Measurements from ENCODE around the gene FRAT1. TPM values are rescaled to one million over a fixed set of nuclear protein-coding genes. Genes with fewer than 3 reads are reported as not detected.
A peak's percentile ranks its signal among the peaks of the same experiment; 100 is the strongest.

The FRAT1 gene
- total RNA-seq, 2 donors from 2014 or later: 24.4 to 26.5 TPM

DNA sequence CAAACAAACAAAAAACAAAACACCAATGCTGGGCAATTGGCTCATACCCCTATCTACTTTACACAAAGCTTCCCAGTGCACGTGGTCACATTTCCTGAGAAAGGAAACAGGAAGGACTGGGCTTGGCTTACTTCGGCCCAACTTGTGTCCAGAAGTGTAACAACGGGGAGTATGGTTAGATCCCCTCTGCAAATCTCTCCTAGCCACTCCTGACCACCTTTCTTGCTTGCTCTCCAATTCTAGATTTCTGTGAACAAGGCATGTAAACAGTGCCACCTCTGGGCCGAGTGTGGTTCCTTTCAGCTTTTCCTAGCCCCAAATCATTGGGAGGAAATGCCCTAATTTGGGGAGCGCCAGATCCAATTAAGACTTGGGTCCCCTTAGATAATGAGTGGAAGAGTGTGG, 36.5 kb downstream of the FRAT1 start:
- no peaks in the 10 kb centered on the region for H3K27me3 Mint-ChIP-seq
- H3K4me1 Mint-ChIP-seq: peaks cover 7% of the 10 kb centered on the region
- no peaks in the 10 kb centered on the region for H3K9me3 ChIP-seq (ENCODE audit: control insufficient read depth, low read length, poor library complexity, severe bottlenecking)
- no peaks in the 10 kb centered on the region for H3K36me3 Mint-ChIP-seq (ENCODE audit: low read depth)
- H3K27ac Mint-ChIP-seq: peak overlapping the region; percentile 59
- peak; percentile 6 for ATAC-seq
- H3K4me3 Mint-ChIP-seq: peak overlapping the region; percentile 73
- no peak for DNase-seq

DNA sequence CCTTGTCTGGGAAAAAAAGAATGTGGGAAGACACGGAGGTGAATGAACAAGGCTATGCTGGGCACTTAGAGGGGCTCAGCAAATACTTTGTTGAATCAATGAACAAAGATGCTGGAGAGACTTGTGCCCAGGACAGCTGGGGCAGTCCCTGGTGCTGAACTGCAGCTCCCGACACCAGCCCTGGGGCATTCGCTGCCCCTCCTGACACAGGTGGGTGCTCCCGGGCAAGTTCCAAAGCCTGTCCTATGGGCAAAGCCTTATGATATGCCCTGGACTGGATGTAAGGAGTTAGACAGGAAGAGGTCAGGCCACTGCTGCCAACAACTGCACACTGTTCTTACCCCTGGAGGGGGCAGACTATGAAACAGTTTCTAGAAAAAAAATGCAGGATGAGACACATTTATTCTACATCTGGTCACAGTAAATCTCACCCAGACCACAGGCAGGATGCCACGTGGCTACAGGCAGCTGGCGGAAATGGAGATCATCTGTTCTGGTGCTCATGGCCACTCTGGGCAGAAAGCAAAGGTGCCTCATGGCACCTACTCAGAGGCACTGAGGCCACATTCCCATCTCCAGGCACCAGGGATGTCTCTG, 37.3 kb downstream of the FRAT1 start:
- Mint-ChIP-seq H3K4me3 (peak overlapping the region; percentile 12), H3K27me3 (no peaks in the 10 kb centered on the region), H3K27ac (no peak overlapping the region), H3K36me3 (ENCODE audit: low read depth) (no peaks in the 10 kb centered on the region), H3K4me1 (peaks cover 7% of the 10 kb centered on the region)
- H3K9me3 ChIP-seq (ENCODE audit: control insufficient read depth, low read length, poor library complexity, severe bottlenecking): no peaks in the 10 kb centered on the region
- ATAC-seq: no peak
- no peak for DNase-seq

DNA sequence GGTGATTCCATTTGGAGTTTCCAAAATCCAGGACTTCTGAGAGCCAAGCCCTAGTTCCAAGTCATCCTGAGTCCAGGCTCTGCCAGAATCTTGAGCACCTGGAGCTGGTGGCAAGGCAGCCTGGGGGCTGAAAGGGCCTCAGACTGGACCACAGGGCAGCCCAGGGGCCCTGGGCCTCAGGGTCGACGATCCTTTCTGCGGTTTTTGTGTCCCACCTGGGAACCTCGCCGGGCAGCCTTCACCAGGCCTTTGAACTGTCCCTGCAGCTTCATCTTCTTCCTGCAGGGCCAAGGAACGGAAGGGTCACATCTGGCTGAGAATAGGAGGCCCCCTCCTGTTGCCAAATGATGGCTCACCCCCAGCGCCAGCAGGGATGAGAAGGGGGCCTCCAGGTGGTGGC, 37.8 kb downstream of the FRAT1 start:
- Mint-ChIP-seq H3K27me3 (no peaks in the 10 kb centered on the region), H3K4me1 (peaks cover 7% of the 10 kb centered on the region), H3K36me3 (ENCODE audit: low read depth) (no peaks in the 10 kb centered on the region), H3K27ac (no peak overlapping the region), H3K4me3 (no peak overlapping the region)
- H3K9me3 ChIP-seq (ENCODE audit: control insufficient read depth, low read length, poor library complexity, severe bottlenecking): no peaks in the 10 kb centered on the region
- ATAC-seq (no peak), DNase-seq (no peak)

DNA sequence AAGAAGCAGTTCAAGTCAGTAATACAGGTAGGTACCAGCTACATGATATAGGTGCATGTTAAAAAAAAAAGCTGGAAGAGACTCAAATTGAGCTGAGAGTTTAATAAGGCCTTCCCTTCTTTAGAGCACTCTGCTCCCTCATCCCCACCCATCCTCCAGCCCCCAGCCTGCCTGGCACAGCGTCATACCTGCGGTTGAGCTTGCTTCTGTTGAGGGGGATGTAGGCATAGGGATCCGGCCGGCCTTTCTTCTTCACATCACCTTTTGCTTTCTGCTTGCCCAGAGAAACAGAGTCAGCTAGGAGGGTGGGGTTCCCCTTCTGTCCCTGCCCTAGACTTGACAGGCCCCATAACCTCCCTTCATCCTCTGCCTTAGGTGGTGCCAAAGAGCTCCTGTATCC, 39.3 kb downstream of the FRAT1 start:
- Mint-ChIP-seq H3K4me1 (peaks cover 7% of the 10 kb centered on the region), H3K36me3 (ENCODE audit: low read depth) (peaks cover under 1% of the 10 kb centered on the region), H3K27me3 (no peaks in the 10 kb centered on the region), H3K27ac (peak overlapping the region; percentile 74), H3K4me3 (no peak overlapping the region)
- DNase-seq (no peak), ATAC-seq (no peak)
- H3K9me3 ChIP-seq (ENCODE audit: control insufficient read depth, low read length, poor library complexity, severe bottlenecking): no peaks in the 10 kb centered on the region

DNA sequence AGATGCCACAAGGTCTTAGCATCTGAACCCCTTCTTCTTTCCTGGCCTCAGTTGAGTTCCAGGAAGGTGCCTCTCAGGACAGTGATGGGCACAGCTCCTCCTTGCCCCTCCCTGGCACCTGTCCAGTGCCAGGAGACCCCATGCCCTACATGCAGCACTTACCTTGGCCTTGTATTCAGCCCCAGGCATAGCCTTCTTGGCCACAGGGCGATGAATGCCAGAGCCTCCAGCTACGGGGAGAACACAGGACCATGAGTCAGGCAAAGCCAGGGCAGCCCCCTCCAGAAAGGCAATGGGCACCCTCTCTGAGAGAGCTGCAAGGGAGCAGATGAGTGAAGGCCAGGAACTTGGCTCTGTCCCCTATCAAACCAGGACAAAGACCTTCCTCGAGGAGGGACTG, 39.7 kb downstream of the FRAT1 start:
- peak overlapping the region; percentile 74 for H3K27ac Mint-ChIP-seq
- peaks cover 5% of the 10 kb centered on the region for H3K36me3 Mint-ChIP-seq (ENCODE audit: low read depth)
- no peaks in the 10 kb centered on the region for H3K9me3 ChIP-seq (ENCODE audit: control insufficient read depth, low read length, poor library complexity, severe bottlenecking)
- peaks cover 7% of the 10 kb centered on the region for H3K4me1 Mint-ChIP-seq
- ATAC-seq: no peak
- no peak overlapping the region for H3K4me3 Mint-ChIP-seq
- DNase-seq: no peak
- H3K27me3 Mint-ChIP-seq: no peaks in the 10 kb centered on the region

DNA sequence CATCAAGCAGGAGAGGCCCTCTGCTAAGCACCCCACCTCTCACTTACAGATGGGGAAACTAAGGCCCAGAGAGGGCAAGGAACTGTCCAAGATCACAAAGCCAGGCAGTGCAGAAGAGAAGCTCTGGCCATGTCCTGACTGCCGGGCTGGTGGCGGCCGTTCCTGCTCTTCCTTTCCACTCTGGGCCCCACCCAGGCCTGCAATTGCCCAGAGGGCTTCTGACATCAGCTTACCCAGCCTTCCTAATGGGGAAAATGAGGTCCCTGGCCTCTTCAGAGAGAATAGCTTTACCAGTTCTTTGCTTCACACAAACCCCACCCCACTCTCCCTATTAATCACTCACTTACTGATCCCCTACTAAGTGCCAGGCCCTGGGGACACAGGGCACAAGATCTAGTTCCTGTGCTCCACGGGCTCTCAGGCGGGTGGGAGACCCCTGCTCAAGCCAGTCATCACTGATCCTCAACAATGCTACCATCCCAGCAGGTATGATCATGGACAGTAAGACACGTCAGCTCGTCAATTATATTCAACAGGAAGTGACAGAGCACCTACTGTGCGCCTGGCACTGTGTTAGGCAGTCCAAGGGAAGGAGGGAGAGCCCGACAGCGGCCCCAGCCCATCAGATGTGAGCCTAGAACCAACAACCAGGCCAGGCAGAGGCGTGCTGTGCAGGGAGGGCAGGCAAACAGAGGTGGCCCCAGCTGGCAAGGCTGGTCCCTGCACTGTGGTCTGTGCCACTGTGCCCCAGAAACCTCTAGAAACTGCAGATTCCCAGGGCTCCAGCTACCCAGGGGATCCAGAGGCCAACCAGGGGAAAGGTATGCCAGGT, 41.9 kb downstream of the FRAT1 start:
- ATAC-seq: no peak
- Mint-ChIP-seq H3K4me1 (peaks cover 6% of the 10 kb centered on the region), H3K27me3 (no peaks in the 10 kb centered on the region), H3K4me3 (peak overlapping the region; percentile 50), H3K27ac (peak overlapping the region; percentile 56), H3K36me3 (ENCODE audit: low read depth) (peaks cover 15% of the 10 kb centered on the region)
- H3K9me3 ChIP-seq (ENCODE audit: control insufficient read depth, low read length, poor library complexity, severe bottlenecking): no peaks in the 10 kb centered on the region
- DNase-seq: no peak

DNA sequence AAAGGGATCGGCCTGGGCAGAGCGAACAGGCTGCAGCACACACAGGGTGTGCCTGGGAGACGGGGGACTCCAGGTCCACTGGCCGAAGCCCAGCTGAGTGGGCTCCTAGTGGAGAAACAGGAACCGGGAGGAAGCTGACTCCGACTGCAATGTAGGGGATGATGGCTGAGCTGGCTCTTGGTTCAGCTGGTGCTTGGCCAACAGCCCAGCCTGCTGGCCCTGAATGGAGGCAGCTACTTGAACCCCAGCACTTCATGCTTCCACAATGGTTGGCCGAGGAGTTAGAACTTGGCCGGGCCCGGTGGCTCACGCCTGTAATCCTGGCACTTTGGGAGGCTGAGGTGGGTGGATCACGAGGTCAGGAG, 42.4 kb downstream of the FRAT1 start:
- peaks cover 15% of the 10 kb centered on the region for H3K36me3 Mint-ChIP-seq (ENCODE audit: low read depth)
- H3K4me1 Mint-ChIP-seq: peaks cover 9% of the 10 kb centered on the region
- no peaks in the 10 kb centered on the region for H3K27me3 Mint-ChIP-seq
- H3K27ac Mint-ChIP-seq: peak overlapping the region; percentile 56
- ATAC-seq: no peak
- no peak for DNase-seq
- H3K9me3 ChIP-seq (ENCODE audit: control insufficient read depth, low read length, poor library complexity, severe bottlenecking): no peaks in the 10 kb centered on the region
- H3K4me3 Mint-ChIP-seq: no peak overlapping the region

DNA sequence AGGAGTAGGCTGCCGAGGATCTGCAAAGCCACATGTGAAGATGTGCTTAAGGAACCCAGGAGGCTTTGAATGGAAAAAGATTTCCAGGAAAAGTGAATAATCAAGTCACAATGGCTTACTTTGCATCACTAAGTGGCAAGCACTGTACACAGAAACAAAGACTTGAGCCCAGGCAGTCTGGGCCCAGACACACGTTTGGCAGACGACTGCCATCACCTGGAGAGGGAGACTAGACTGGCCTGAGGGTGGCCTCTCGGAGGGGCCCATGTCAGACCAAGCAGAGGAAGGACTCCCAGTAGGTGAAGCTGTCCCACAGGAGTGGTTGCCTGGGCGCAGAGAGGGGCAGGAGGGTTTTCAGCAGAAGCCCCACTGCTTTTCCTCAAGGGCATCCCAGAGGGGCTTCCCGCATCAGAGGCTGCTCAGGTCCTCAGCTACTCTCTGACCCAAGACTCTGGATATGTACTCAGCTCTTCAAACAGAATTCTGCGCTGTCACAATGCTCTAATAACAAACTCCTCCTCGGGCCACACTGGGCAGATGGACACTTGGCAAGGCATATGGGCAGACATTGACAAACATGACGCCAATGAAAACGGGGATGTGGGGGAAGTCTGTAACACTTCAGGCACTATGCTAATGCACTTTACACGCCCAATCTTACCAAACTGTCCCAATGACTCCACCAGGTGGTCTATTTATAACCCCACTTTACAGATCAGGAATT, 43.4 kb downstream of the FRAT1 start:
- peak overlapping the region; percentile 36 for H3K4me3 Mint-ChIP-seq
- DNase-seq (no peak), ATAC-seq (no peak)
- no peaks in the 10 kb centered on the region for H3K9me3 ChIP-seq (ENCODE audit: control insufficient read depth, low read length, poor library complexity, severe bottlenecking)
- peaks cover 9% of the 10 kb centered on the region for H3K4me1 Mint-ChIP-seq
- H3K27ac Mint-ChIP-seq: peak overlapping the region; percentile 83
- no peaks in the 10 kb centered on the region for H3K27me3 Mint-ChIP-seq
- H3K36me3 Mint-ChIP-seq (ENCODE audit: low read depth): peaks cover 15% of the 10 kb centered on the region

DNA sequence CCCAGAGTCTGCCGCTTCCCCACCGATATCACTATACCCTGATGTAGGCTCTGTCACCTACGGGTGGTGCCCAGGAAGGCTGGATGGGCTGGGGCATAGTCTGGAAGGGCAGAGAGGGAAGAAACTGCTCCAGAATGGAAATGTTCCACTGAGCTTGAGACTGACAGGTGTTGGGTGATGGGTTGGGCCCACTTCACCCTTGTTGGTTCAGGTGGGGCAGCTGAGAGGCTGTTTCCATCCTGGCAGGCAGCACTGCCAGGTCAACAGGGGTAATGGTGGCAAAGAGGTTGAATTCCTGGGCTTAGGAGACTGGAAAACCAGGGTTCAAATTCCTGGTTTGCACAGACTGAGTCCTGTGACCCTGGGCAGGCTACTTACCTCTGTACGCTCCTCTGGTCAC, 44.0 kb downstream of the FRAT1 start:
- no peak for DNase-seq
- Mint-ChIP-seq H3K27ac (peak overlapping the region; percentile 83), H3K27me3 (no peaks in the 10 kb centered on the region), H3K4me3 (peak overlapping the region; percentile 36), H3K4me1 (peaks cover 9% of the 10 kb centered on the region), H3K36me3 (ENCODE audit: low read depth) (peaks cover 15% of the 10 kb centered on the region)
- no peaks in the 10 kb centered on the region for H3K9me3 ChIP-seq (ENCODE audit: control insufficient read depth, low read length, poor library complexity, severe bottlenecking)
- no peak for ATAC-seq

DNA sequence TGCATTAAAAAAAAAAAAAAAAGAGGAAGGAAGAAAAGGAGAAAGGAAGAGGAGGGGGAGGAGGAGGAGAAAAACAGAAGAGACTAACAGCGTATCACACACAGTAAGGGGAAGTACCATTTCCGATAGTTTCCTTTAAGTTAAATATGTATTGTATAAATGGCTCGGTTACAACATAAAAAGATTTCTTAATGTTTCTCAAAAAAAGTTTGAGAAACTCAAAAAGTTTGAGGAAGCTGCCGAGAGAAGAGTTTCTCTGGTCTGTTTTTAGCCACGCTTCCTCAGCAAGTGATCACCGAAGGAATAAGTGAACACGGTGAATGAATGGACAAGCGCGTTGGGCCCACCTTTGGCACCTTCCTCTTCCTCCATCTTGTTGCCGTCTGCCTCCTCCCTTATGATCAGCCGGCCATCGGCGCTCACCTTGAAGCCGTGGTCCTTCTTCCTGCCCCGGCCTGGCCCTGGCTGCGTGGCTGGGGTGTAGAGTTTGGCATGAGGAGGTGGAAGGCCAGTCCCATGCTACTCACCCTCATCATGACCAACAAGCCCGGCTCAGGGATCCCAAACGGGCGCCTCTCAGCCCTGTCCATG, 46.8 kb downstream of the FRAT1 start:
- peaks cover 19% of the 10 kb centered on the region for H3K36me3 Mint-ChIP-seq (ENCODE audit: low read depth)
- ATAC-seq: no peak

DNA sequence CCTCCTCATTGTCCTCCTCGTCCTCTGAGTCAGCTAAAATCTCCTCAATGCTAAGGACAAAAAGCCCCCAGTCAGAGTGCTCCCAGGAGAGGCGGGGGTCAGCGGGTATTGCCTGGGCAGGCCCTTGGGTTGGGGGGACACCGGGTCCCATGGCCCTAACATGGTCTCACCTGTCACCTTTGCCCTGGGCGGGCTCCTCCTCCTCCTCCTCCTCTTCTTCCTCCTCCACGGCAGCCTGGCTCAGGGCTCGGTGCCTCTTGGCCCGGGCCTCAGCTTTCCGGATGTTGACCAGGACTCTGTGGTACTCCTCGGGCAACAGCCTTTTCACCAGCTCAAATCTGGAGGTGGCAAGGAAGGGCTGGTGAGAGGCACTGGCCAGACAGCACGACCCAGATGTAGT, 47.5 kb downstream of the FRAT1 start:
- Mint-ChIP-seq H3K27me3 (no peaks in the 10 kb centered on the region), H3K27ac (peak overlapping the region; percentile 82), H3K4me1 (peaks cover 7% of the 10 kb centered on the region), H3K36me3 (ENCODE audit: low read depth) (peaks cover 21% of the 10 kb centered on the region), H3K4me3 (peak overlapping the region; percentile 36)
- no peak for DNase-seq
- no peak for ATAC-seq
- no peaks in the 10 kb centered on the region for H3K9me3 ChIP-seq (ENCODE audit: control insufficient read depth, low read length, poor library complexity, severe bottlenecking)

More for the DNA sequence above, 46.8 kb downstream of the FRAT1 start:
- peak overlapping the region; percentile 82 for H3K27ac Mint-ChIP-seq
- no peaks in the 10 kb centered on the region for H3K27me3 Mint-ChIP-seq
- DNase-seq: no peak
- no peaks in the 10 kb centered on the region for H3K9me3 ChIP-seq (ENCODE audit: control insufficient read depth, low read length, poor library complexity, severe bottlenecking)
- peak overlapping the region; percentile 67 for H3K4me3 Mint-ChIP-seq
- peaks cover 7% of the 10 kb centered on the region for H3K4me1 Mint-ChIP-seq

DNA sequence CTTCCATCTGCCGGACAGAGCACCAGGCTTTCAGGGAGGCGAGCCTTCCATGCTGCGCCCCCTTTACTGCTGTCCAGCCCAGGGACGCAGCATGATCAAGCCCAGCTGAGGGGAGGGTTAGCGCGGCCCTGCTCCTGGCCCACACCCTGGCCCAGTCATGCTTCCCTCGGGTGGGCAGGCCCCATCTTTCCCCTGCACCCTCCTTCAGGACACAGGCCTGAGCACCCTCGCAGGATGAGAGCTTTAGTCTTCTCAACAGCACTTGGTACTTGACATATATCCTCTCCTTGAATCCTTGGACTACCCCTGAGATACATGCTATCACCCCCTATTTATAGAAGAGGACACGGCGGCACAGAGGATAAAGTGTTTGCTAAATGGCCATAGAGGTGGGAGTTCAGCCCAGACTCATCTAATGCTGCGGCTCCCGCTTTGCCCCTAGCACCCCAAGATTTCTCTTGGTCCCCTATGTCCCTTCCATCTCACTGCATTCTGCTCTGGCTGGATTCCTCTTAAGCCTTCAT, 48.1 kb downstream of the FRAT1 start:
- Mint-ChIP-seq H3K27me3 (no peaks in the 10 kb centered on the region), H3K4me1 (peaks cover 7% of the 10 kb centered on the region), H3K4me3 (peak overlapping the region; percentile 21), H3K27ac (peak overlapping the region; percentile 82), H3K36me3 (ENCODE audit: low read depth) (peaks cover 21% of the 10 kb centered on the region)
- no peaks in the 10 kb centered on the region for H3K9me3 ChIP-seq (ENCODE audit: control insufficient read depth, low read length, poor library complexity, severe bottlenecking)
- ATAC-seq (no peak), DNase-seq (no peak)

Data from T-helper 17 cell (primary cell).